Measurements from ENCODE around the gene OTP.

Gene OTP

GRCh38 chr5:77637998-77638762 is at the start of gene OTP:
TSS of gene OTP (minus strand) at chr5:77638713. CDS start at chr5:77638549, 164 bp downstream.
- no peak for DNase-seq (ENCODE audit: low read depth)

DNA sequence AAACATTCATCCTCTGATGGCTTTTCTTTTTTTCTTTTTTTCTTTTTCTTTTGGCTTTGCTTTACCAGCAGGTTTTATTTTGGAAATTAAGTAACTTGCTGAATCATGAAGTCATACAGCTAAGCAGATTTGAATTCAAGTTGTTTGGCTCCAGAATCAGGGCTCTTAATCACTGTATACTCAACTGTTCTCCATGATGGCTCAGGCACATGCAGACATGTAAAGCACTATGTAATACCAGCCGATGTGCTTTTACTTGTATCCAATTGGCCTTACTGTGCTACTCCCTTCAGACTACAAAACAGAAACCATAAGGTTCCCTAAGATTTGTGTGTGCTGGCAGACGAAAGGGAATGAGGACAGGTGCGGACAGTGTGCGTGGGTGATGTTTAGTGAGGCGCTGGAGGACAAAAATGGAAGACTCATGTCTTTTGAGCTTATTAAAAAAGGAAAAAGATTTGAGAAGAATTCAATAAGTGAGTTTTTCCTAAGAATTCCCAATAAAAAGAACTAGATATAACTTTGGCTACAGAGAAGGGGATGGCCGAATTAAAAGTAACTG is 44.7 kb upstream of the OTP start:
- DNase-seq (ENCODE audit: low read depth) = no peak

DNA sequence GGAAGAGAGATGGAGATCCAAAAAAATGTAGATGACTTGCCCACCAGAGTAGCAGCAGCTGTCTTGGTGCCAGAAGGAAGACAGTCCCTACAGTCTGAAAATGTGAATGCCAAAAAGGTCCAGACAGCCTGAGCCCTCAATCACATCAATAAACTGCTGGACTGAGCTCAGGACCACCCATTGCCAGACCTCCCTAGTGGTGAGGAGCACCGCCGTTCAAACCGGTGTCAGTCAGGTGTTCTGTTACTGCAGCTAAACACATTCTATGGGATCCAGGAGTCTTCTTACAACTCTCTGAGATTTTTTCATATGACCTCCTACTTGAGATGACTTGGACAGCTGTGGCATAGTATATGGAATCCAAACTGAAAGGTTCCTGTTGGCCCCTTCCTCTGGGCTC is 32.0 kb upstream of the OTP start:
- no peak for DNase-seq (ENCODE audit: low read depth)

DNA sequence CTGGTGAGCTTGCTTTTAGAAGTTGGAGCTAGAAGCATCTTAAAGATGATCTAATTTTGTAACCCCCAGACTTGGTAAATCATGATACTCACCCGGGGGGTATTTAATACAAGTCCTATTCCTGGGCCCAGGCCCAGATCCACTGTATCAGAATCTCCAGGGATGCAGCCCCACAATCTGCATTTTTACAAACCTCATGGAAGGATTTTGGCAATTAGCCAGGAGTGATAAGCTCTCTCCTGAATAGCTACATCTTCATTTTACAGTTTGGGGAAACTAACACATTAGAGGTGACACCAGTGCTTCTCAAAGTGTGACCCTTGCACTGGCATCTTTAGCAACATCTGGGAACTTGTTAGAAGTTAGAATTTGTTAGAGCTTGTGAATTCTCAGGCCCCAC is 31.2 kb upstream of the OTP start:
- no peak for DNase-seq (ENCODE audit: low read depth)

DNA sequence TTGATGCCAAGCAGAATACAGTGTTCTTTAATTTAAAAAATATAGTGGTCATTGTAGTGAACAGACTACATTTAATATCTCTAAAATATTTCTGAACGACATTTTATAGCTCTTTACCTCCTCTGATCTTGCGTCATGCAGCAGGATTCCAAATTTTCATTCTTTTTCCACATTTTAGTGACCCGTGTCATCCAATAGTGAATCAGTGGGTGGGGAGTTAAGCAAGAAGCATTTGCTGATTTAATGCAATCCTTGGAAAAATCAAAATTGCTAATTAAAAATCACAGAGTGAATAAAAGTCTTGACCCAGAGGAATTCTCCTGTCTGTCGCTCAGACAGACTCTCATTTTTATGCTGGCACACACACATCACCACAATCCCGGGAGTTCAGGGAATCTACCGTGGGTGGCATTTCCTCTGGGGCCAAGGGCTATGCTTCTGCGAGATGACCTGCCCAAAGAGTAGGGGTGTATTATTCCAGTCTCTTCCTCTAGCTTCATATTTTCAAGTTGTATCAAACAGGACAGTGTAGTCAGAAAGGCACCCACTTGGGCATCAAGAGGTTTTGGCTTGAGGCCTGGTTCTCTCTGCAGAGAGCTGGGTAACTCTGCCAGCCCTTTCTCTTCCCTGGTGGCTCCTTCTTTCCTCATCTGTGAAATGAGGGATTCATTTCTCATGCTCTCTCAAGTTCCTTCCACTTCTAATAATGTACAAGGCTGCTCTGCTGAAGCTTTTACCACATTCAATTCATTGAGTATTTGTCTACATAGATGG is 24.8 kb upstream of the OTP start:
- DNase-seq (ENCODE audit: low read depth) = no peak

GRCh38 chr5:77662635-77663034 is 24.1 kb upstream of the OTP start:
- no peak for DNase-seq (ENCODE audit: low read depth)

DNA sequence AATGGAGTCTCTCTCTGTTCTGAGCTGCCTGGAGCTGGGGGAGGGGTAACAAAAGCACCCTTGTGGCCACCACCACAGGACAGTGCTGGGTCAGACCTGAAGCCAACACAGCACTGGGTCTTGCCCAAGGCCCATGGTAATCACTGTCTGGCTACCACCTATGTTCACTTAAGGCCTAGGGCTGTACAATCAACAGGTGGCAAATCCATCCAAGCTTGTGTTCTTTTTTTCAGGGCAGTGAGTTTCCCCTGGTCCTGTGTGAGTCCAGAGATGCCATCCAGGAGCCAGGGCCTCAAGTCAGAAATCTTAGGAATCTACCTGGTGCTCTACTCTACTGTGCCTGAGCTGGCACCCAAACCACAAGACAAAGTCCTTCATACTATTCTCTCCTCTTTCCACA is 20.1 kb upstream of the OTP start:
- DNase-seq (ENCODE audit: low read depth) = no peak

DNA sequence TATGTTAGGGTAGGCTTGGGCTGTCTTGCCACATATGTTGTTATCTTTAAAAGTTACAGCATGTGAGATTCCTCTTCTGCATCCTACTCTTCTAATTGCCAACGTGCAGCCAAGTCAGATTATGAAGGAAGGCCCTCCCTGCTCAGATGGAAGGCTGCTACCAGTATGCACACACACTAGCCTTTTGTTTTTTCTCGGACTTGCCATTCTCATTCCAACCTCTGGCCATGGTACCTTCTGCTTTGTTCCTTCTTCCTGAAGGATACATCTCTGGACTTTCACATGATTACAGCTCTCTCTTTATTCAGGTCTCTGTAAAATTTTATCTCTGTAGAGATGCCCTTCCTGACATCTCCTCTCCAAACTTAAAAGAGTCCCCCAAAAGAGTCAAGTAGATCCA is 12.8 kb upstream of the OTP start:
- no peak for DNase-seq (ENCODE audit: low read depth)

- DNase-seq (ENCODE audit: low read depth) = no peak
Observed at GRCh38 chr5:77650686-77651085, 12.2 kb upstream of the OTP start.

- DNase-seq (ENCODE audit: low read depth) = no peak
Observed at GRCh38 chr5:77649776-77650175, 11.3 kb upstream of the OTP start.

GRCh38 chr5:77645995-77646639 is 7.6 kb upstream of the OTP start:
- DNase-seq (ENCODE audit: low read depth) = no peak

GRCh38 chr5:77645158-77645994 is 6.9 kb upstream of the OTP start:
- no peak for DNase-seq (ENCODE audit: low read depth)

DNA sequence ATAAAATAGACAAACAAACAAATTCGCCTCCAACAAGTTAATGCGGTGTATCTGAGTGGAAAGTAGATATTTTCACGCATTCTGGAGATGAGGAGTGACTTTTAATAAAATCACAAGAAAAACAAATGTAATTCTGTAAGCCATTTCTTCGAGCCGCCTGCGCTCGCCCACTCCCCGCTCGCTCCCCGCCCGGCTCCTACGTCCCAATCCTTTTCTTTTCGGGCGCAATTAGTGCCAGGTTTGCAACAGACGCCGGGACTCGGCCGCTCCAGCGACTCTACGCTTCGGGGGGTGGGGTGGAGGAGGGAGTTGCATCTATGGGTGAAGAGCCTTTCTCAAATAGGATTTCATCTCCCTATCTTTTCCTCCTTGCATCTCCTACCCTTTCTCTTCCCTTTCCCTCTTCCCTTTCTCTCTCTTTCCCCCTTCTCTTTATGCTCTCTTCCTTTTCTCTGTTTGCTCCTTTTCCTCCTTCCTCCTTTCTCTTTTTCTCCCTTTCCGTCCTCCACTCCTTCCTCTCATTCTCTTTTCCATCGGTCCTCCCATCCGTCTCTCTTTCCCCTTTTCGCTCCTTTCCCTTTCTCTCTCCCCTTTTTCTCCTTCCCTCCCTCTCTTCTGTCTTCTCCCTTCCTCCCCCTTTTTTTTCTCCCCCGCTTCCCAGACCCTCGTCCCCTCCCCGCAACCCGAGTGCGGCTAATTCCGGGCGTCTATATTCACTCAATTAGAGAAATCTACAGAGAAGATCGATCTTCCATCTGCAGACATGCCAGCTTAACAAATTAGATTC is 6.1 kb upstream of the OTP start:
- no peak for DNase-seq (ENCODE audit: low read depth)

DNA sequence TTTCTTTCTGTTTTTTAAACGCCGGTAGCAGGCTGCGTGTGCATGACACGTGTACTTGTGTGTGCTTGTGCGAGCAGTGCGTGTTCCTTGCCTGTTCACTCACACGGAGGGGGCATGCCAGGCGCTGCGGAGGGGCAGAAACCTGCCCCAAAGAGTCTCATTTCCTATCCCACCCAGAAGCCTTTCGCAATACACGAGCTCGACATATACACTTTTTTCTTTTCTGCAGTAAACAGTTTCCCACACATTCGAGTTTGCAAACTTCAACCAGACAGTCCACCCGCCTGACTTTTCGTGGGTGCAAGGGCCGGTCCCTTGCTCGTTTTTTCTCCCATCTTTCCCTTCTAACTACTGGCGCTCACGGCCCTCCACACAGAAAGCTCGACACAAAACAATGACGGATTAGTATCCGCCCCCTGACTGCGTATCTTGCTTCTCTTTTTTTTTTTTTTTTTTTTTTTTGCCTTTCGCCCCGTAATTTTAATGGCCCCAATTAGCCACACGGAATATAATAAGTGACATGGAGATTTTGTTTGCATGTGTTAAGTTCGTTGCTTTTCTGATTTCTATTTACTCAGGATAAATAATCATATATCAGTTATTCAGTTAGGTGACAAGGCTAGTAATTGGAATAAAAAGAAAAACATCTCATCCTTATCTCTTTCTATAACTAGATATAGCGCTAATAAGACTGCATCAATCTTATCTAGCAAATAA is 5.3 kb upstream of the OTP start:
- no peak for DNase-seq (ENCODE audit: low read depth)

GRCh38 chr5:77642738-77643653 is 4.5 kb upstream of the OTP start:
- no peak for DNase-seq (ENCODE audit: low read depth)

DNA sequence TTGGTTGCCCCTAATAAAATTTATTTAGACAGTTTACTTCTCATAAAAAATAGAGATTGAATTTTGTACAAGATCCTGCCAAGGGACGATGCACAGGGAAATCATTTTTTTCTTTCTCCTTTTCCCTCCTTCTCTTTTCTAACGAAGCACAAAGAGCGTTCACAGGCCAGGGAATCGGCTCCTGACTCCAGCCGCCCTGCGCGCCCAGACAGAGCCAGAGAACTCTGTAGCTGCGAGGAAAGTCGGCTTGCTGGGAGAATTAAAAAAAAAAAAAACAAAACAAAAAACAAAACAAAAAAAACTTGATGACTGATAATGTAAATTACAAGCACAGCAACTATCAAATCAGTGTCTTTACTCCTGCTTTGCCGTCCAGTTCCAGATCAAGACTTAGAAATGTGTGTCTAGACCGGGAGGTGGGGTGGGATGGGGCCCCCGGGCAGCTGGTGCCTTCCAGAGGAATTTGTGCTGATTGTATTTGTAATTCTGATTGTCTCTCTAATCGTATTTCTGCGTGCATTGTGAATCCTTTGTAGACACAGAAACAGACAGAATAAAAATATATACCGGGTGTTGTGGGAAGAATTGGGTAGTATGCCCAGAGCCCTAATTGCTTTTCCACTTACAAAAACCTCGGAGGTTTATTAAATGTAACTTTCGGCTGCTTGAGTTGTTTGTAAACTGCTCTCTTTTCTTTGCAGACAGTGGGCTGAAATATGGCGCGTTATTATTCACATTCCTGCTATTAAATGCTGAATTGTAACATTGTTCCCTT is 3.6 kb upstream of the OTP start:
- DNase-seq (ENCODE audit: low read depth) = no peak

DNA sequence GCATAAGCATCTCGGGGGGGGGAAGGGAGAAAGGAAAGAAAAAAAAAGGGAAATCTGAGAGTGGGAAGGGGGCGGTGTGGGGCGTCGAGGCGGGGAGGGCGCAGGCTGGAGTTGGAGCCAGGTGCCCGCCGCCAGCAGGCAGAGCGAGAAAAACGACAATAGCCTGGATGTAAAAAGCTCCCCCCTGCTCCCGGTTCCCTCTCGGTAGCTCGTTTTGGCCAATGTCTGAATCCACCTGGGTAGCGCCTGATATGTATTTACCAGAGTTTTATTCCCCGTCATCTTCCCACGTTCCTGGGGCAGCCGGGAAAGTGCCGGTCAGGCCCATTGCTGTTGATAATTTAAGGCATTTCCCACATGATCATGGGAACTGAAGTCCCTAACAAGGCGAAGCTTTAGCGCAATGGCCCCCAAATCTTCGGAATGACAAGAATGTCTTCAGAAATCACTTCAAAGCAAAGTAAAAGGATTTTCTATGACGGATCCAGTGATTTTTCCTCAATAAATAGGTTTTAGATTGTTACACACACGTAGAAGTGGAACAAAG is 3.0 kb upstream of the OTP start:
- no peak for DNase-seq (ENCODE audit: low read depth)

Measured in activated T-helper 9 cell treated with anti-CD3 and anti-CD28 coated beads, Interleukin-2, amount 50 U/mL, for 16 hours (primary cell).